VCaP (cell line): Measurements from ENCODE around the gene BLVRB.

Source experiments
- H3K27ac ChIP-seq: fragments of 450-650 bp; 2 replicates; pipeline ENCODE4 v1.5.1; 2017
- CTCF ChIP-seq: fragments of 450-650 bp; conservative IDR thresholded peaks from 2 replicates; pipeline ENCODE4 v1.5.1; 2017; ENCODE audit warnings: mild to moderate bottlenecking, moderate library complexity

Gene BLVRB

GRCh38 chr19:40453151-40453735 is 12.3 kb downstream of the BLVRB start:
- no peak for TF ChIP-seq CTCF
- peak overlapping the region; percentile 53 for H3K27ac ChIP-seq

- no peak overlapping the region for H3K27ac ChIP-seq
- TF ChIP-seq CTCF: no peak
Measured at GRCh38 chr19:40452016-40452415, 13.5 kb downstream of the BLVRB start.

GRCh38 chr19:40450664-40451063 is 14.9 kb downstream of the BLVRB start:
- H3K27ac ChIP-seq: no peak overlapping the region
- TF ChIP-seq CTCF: no peak

- no peak for TF ChIP-seq CTCF
- no peak overlapping the region for H3K27ac ChIP-seq
Measured at GRCh38 chr19:40449506-40449905, 16.0 kb downstream of the BLVRB start.

GRCh38 chr19:40446263-40446784 is 19.2 kb downstream of the BLVRB start:
- H3K27ac ChIP-seq: peak overlapping the region; percentile 94; the same call in 1 of the 2 replicates
- TF ChIP-seq CTCF: no peak

- TF ChIP-seq CTCF: no peak
- H3K27ac ChIP-seq: peak overlapping the region; percentile 94
Measured at GRCh38 chr19:40445780-40446262, 19.7 kb downstream of the BLVRB start.

GRCh38 chr19:40444825-40445312 is 20.7 kb downstream of the BLVRB start:
- peak overlapping the region; percentile 94 for H3K27ac ChIP-seq
- TF ChIP-seq CTCF: peak; percentile 27; the same call in 1 of the 2 replicates
